Heart right ventricle (tissue), 16 donors: Measurements from ENCODE around the gene PEX13. TPM values are rescaled to one million over a fixed set of nuclear protein-coding genes. Genes with fewer than 3 reads are reported as not detected.

Experiments
- ATAC-seq, 8 donors: fragments of 200-7000 bp; cut with Tn5 transposase; one replicate each; pipeline ENCODE4 v1.9.1; 2020; ENCODE audit warnings: mild to moderate bottlenecking in 8 of 8, moderate library complexity in 8 of 8, moderate number of reproducible peaks in 1 of 8
- DNase-seq, 2 donors: peaks; one replicate each; pipeline ENCODE4 v3.0.0-alpha.2; 2020
- H3K27ac ChIP-seq, 10 donors: fragments of 200-600 bp; sonication (generic) in 2 of 10; one replicate each; pipeline versions ENCODE4 v1.5.0 to v1.8.0; 2020 to 2022; ENCODE audit warnings: mild to moderate bottlenecking in 3 of 10
- H3K27me3 ChIP-seq, 7 donors: fragments of 200-600 bp; one replicate each; pipeline ENCODE4 v1.8.0; 2021 to 2022; ENCODE audit warnings: mild to moderate bottlenecking in 2 of 7
- H3K36me3 ChIP-seq, 9 donors: fragments of 200-600 bp; sonication (generic) in 1 of 9; one replicate each; pipeline versions ENCODE4 v1.5.0 to v1.8.0; 2020 to 2022; ENCODE audit warnings: mild to moderate bottlenecking in 2 of 9
- H3K4me1 ChIP-seq, 9 donors: fragments of 200-600 bp; sonication (generic) in 1 of 9; one replicate each; pipeline versions ENCODE4 v1.5.0 to v1.8.0; 2020 to 2022; ENCODE audit warnings: mild to moderate bottlenecking in 4 of 9
- H3K4me3 ChIP-seq, 10 donors: fragments of 200-600 bp; sonication (generic) in 2 of 10; one replicate each; pipeline versions ENCODE4 v1.5.0 to v1.8.0; 2020 to 2022; ENCODE audit warnings: mild to moderate bottlenecking in 7 of 10, moderate library complexity in 2 of 10
- H3K9me3 ChIP-seq, 11 donors: fragments of 200-600 bp in 10 of 11; sonication (generic) in 2 of 11; one replicate each; pipeline versions ENCODE4 v1.5.0 to v1.8.0; 2013 to 2022; ENCODE audit warnings: mild to moderate bottlenecking in 2 of 11, control low read depth in 1 of 11, moderate library complexity in 1 of 11
- CTCF ChIP-seq, 9 donors: fragments of 200-600 bp; sonication (generic) in 2 of 9; IDR thresholded peaks; one replicate each; pipeline versions ENCODE4 v1.5.0 to v1.8.0; 2021 to 2022; ENCODE audit warnings: antibody characterized with exemption in 9 of 9, mild to moderate bottlenecking in 5 of 9, moderate library complexity in 1 of 9
- WGBS, 2 donors: extraction: QIAGEN DNeasy Blood & Tissue Kit; methylation state at CpG; one replicate each; pipeline ENCODE4 v1.1.7; 2013; ENCODE audit warnings: inconsistent platforms in 1 of 2; 5-methylcytosine and 5-hydroxymethylcytosine counted together
- intact Hi-C, 10 donors: fragments of 100-400 bp; cut with DNase I; formaldehyde crosslinking; loops; one replicate each; pipeline versions ENCODE4 v1.11.1 to v1.14.2; 2022
- polyA plus RNA-seq, 2 donors: library from polyadenylated mRNA; stranded (reverse); fragments of 200-250 nt; gene quantifications; one replicate each; pipeline ENCODE4 v1.2.3, GENCODE V29; 2013
- total RNA-seq, 10 donors: library from RNA; stranded (reverse); fragmentation: NEBNext Ultra II Directional in 3 of 10; extraction: Animal tissue kit (Norgen Biotek cat#: 25700) in 3 of 10; gene quantifications; one replicate each; pipeline versions ENCODE4 v1.2.1 to v1.2.4, GENCODE V29; 2021 to 2023
- donor health status: Arrhythmogenic right ventricular cardiomyopathy.
- donor health status: ischemic (EF 13 %, LVEDD 7.1; RV severe dilation, severe dysfunction).
- donor health status: healthy with polysubstance abuse.
- donor health status: DM: no; HTN: yes; CAD: no.
- donor health status: DM: no; HTN: no; CAD: no.
- donor health status: ischemic (EF 25% LVEDD 6.9; RV normal size, moderate dysfunction).
- donor health status: ischemic (EF 25% LVEDD 5.7; RV mildly dilated, moderate dysfunction).
- donor health status: healthy.
- donor health status: DM: yes; HTN: yes; CAD: no.
- donor health status: Ischemic cardiomyopathy.
- donor health status: ischemic (EF 35%, LVEDD 5.7; RV mildly dilated, moderate dysfunction).
- donor health status: nonischemic (EF 11% LVEDD 7.7; RV severe dilation, severe dysfunction).
- donor health status: DM: yes; HTN: yes; CAD: no.
- donor health status: PGD.
- donor health status: ischemic (EF 29% LVEDD 5.4; RV normal size, mild dysfunction).
- donor health status: nonischemic (EF 23%, LVEDD 6.1; RV moderate dilation, normal function).

Gene PEX13
- total and polyA plus RNA-seq, 12 donors, result 11.9 to 27.8 (median 23.9) TPM

DNA sequence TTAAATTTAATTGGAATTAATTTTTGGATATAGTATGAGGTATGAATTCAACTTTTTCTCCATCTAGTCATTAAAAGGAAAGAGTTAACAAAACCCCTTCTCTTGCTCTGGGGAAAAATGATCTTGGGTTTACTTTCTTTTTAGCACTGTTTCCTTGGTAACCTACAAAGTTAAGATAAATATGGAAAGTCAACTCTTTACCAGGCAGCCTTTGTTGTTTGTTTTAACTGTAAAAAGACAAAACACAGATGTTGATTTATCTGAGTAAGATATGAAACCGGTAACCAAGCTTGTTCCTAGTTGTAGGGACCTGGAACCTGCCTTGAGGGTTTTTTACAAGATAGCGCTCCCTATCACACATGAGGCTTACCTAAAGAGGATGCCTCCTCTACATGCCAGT, 38.0 kb downstream of the PEX13 start:
- Histone ChIP-seq H3K4me1 (peaks cover 0 to 5% (median 0%) of the 10 kb centered on the region in 9 donors), H3K27me3 (no peaks in the 10 kb centered on the region), H3K36me3 (peaks cover 0 to 60% (median 16%) of the 10 kb centered on the region in 9 donors), H3K4me3 (no peak overlapping the region), H3K9me3 (no peaks in the 10 kb centered on the region), H3K27ac (no peak overlapping the region)
- ATAC-seq, result no peak
- intact Hi-C loops, result no loop called here
- no peak for DNase-seq
- no peak for TF ChIP-seq CTCF (IDR thresholded peaks at IDR 0.05)
- 39 to 55% methylated on average over 2 of the region's 2 CpGs for WGBS, 2 donors

DNA sequence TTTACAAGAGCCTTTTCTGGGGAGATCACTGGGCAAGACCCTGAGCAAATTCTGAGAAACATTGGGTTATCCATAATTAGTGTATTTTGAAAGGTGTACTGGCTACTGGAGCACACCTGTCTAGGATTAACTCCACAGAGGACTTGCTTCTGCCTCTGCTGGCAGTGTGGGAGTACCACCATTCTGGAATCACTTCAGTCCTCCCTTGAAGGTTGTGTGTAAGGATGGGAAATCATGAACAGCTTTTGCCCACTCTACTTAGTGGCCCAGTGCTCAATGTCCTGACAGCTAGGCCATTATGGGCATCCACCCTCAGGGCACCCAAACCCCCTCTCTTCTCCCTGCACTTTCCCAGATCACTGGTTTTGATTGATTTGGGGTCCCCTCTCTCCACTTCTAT, 40.0 kb downstream of the PEX13 start:
- H3K27me3 ChIP-seq, result no peaks in the 10 kb centered on the region
- no peak overlapping the region for H3K27ac ChIP-seq
- H3K4me3 ChIP-seq, result no peak overlapping the region
- DNase-seq, result no peak
- ATAC-seq, result no peak
- TF ChIP-seq CTCF (IDR thresholded peaks at IDR 0.05), result no peak
- intact Hi-C loops, result no loop called here
- peaks cover 0 to 5% (median 0%) of the 10 kb centered on the region in 9 donors for H3K4me1 ChIP-seq
- peaks cover 0 to 40% (median 4%) of the 10 kb centered on the region in 9 donors for H3K36me3 ChIP-seq
- H3K9me3 ChIP-seq, result no peaks in the 10 kb centered on the region

- H3K4me1 ChIP-seq, result peaks cover 0 to 5% (median 0%) of the 10 kb centered on the region in 9 donors
- peaks cover 0 to 29% (median 0%) of the 10 kb centered on the region in 9 donors for H3K36me3 ChIP-seq
- H3K9me3 ChIP-seq, result no peaks in the 10 kb centered on the region
- TF ChIP-seq CTCF (IDR thresholded peaks at IDR 0.05), result no peak
- H3K27me3 ChIP-seq, result no peaks in the 10 kb centered on the region
- DNase-seq (no peak), ATAC-seq (no peak)
- H3K27ac ChIP-seq, result no peak overlapping the region
- no peak overlapping the region for H3K4me3 ChIP-seq
- intact Hi-C loops, result no loop called here
Observed at GRCh38 chr2:61059382-61059781, 41.9 kb downstream of the PEX13 start.

DNA sequence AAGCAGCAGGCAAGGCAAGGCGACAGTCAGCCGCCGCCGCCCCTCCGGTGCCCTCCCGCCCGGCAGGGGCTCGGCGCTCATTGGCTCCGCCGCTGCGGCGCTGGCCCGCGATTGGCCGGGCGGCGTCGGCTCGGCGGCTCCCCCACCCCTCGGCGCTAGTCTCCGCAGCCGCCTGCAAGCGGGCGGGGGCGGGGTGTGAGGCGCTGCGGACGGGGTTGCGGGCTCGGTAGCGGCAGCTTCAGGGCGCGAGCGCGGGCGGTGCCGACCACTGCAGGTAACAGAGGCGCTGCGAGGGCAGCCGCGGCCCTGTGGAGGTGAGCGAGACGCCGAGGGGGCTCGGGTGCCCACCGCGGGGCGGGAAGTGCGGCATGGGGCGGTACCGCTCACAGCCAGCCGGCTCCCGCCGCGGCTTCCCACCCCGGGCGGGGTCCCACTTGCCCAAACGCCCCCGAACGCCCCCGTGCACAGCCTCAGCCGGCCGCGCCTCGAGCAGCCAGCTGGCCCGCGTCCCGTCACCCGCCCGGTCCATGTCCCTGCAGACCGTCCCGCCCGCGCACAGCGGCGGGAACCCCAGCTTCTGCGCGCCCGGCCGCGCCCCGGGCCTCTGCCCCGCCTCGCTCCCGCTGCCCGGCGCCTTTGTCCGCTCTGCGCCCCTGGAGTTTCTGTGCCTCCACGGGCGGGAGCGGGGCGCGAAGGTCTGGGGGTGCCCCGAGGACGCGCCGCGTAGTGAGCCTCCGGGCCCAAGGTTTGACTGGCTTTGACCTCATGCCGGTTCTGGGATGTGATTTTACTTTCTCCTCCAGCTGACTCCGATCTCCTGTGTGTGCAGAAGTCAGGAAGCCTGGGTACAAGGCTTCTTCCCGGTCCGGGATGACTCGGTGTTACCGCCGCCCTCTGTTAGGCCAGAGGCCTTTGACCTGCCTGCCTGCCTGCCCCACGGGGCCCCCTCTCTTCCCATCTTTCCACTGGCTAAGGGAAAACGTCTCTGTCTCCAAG, 48.5 kb downstream of the PEX13 start, which contains the start of gene SANBR:
Gene SANBR (plus strand): TSS at position 158 of the 996 bp plus-strand sequence. CDS start 4,480 bp downstream, outside the sequence.
- intact Hi-C loops, result loop anchor here in 3 of 10 donors (5.0 to 10.0 kb wide), 2 partner anchors 49 to 109 kb away; partner anchors contain the start of genes PEX13 (in 3 of the 3) and PUS10 (in 3 of the 3)
- 1% methylated on average over 93 to 112 of the region's 112 CpGs for WGBS, 2 donors

More for the DNA sequence above, 48.5 kb downstream of the PEX13 start, which contains the start of gene SANBR:
- DNase-seq (peak; percentile 85 to 88), ATAC-seq (peak; percentile 98 to 99 (median 98))
- Histone ChIP-seq H3K36me3 (peaks cover 0 to 22% (median 5%) of the 10 kb centered on the region in 9 donors), H3K4me3 (peak within 1 kb of the TSS; percentile 73 to 98 (median 88)), H3K4me1 (peaks cover 0 to 15% (median 8%) of the 10 kb centered on the region in 9 donors), H3K27ac (peak within 1 kb of the TSS; percentile 48 to 92 (median 87)), H3K27me3 (no peaks in the 10 kb centered on the region), H3K9me3 (no peaks in the 10 kb centered on the region)
- TF ChIP-seq CTCF (IDR thresholded peaks at IDR 0.05), result peak in 1 of 9 donors; percentile 37
